CD14-positive monocyte (primary cell): ENCODE measurements around the gene GSTO2. TPM values are rescaled to one million over a fixed set of nuclear protein-coding genes. Genes with fewer than 3 reads are reported as not detected.

Experiments used
- DNase-seq, 3 donors: peaks; one replicate each; pipeline ENCODE4 v3.0.0-alpha.2; 2011 to 2022
- H2AFZ ChIP-seq: 2 replicates; pipeline ENCODE4 v1.6.0; 2012; ENCODE audit warnings: mild to moderate bottlenecking, low read depth, low read length, inconsistent platforms; ENCODE audit not compliant: insufficient read depth, poor library complexity, severe bottlenecking
- H3K27ac ChIP-seq, 2 donors: 1 replicate in 1 of 2; 2 replicates in 1 of 2; pipeline ENCODE4 v1.5.1; 2012 to 2013; ENCODE audit warnings: low read length in 2 of 2, control low read depth in 1 of 2, inconsistent platforms in 1 of 2, low read depth in 1 of 2, mild to moderate bottlenecking in 1 of 2
- H3K27me3 ChIP-seq, 2 donors: one replicate each; pipeline versions ENCODE4 v1.6.0 to v1.6.1; 2011 to 2013; ENCODE audit warnings: low read length in 2 of 2; ENCODE audit not compliant: control insufficient read depth in 2 of 2, insufficient read depth in 2 of 2
- H3K36me3 ChIP-seq, 2 donors: replicated peaks in 1 of 2; 1 replicate in 1 of 2; 2 replicates in 1 of 2; pipeline versions ENCODE4 v1.5.1 to v1.6.1; 2012 to 2013; ENCODE audit warnings: low read length in 2 of 2, control low read depth in 1 of 2, inconsistent platforms in 1 of 2, mild to moderate bottlenecking in 1 of 2; ENCODE audit not compliant: insufficient read depth in 2 of 2, control insufficient read depth in 1 of 2
- H3K4me1 ChIP-seq, 2 donors: 1 replicate in 1 of 2; 2 replicates in 1 of 2; pipeline versions ENCODE4 v1.5.1 to v1.6.1; 2012 to 2013; ENCODE audit warnings: low read length in 2 of 2, control low read depth in 1 of 2, inconsistent platforms in 1 of 2, mild to moderate bottlenecking in 1 of 2, moderate library complexity in 1 of 2; ENCODE audit not compliant: insufficient read depth in 2 of 2, control insufficient read depth in 1 of 2
- H3K4me2 ChIP-seq: replicated peaks from 2 replicates; pipeline ENCODE3; 2012; ENCODE audit warnings: low read length, moderate library complexity, mild to moderate bottlenecking; ENCODE audit not compliant: poor library complexity, severe bottlenecking; ENCODE audit errors: extremely low read depth
- H3K4me3 ChIP-seq, 3 experiments: fragments of 200-600 bp in 1 of 3; sonication (generic) in 1 of 3; replicated peaks in 1 of 3; 1 replicate in 2 of 3; 2 replicates in 1 of 3; pipeline ENCODE4 v1.5.1; 2011 to 2013; ENCODE audit warnings: low read length in 3 of 3, mild to moderate bottlenecking in 3 of 3, control low read depth in 2 of 3, low read depth in 2 of 3, inconsistent platforms in 1 of 3, moderate library complexity in 1 of 3
- H3K79me2 ChIP-seq: 2 replicates; pipeline ENCODE4 v1.6.0; 2012; ENCODE audit warnings: mild to moderate bottlenecking, control low read depth, inconsistent platforms, low read length, moderate library complexity; ENCODE audit not compliant: insufficient read depth
- H3K9ac ChIP-seq: 2 replicates; pipeline ENCODE4 v1.6.0; 2017; ENCODE audit warnings: low read length, mild to moderate bottlenecking; ENCODE audit not compliant: insufficient read depth, poor library complexity, severe bottlenecking
- H3K9me3 ChIP-seq, 2 donors: replicated peaks in 1 of 2; 1 replicate in 1 of 2; 2 replicates in 1 of 2; pipeline versions ENCODE4 v1.5.1 to v1.6.1; 2012 to 2013; ENCODE audit warnings: low read length in 2 of 2, control low read depth in 1 of 2; ENCODE audit not compliant: control insufficient read depth in 1 of 2, insufficient read depth in 1 of 2
- H4K20me1 ChIP-seq: 2 replicates; pipeline ENCODE4 v1.6.0; 2012; ENCODE audit warnings: mild to moderate bottlenecking, low read length, control low read depth, moderate library complexity; ENCODE audit not compliant: insufficient read depth
- H3K27ac Mint-ChIP-seq, 7 donors: one replicate each; pipeline ENCODE4 v1.8.0; 2020; ENCODE audit warnings: mild to moderate bottlenecking in 7 of 7, mixed read lengths in 7 of 7, moderate library complexity in 6 of 7, inconsistent platforms in 2 of 7
- H3K27me3 Mint-ChIP-seq, 3 donors: one replicate each; pipeline ENCODE4 v1.8.0; 2021 to 2022; ENCODE audit warnings: low read depth in 3 of 3, mild to moderate bottlenecking in 3 of 3, mixed read lengths in 3 of 3, moderate library complexity in 3 of 3, inconsistent platforms in 1 of 3
- H3K36me3 Mint-ChIP-seq, 2 donors: one replicate each; pipeline ENCODE4 v1.8.0; 2020; ENCODE audit warnings: mixed read lengths in 2 of 2, inconsistent platforms in 1 of 2, mild to moderate bottlenecking in 1 of 2
- H3K4me1 Mint-ChIP-seq: one replicate; pipeline ENCODE4 v1.8.0; 2020; ENCODE audit warnings: mild to moderate bottlenecking, mixed read lengths
- H3K4me3 Mint-ChIP-seq, 2 donors: one replicate each; pipeline ENCODE4 v1.8.0; 2020; ENCODE audit warnings: mild to moderate bottlenecking in 2 of 2, mixed read lengths in 2 of 2, moderate library complexity in 1 of 2
- H3K9me3 Mint-ChIP-seq, 7 donors: one replicate each; pipeline ENCODE4 v1.8.0; 2020 to 2022; ENCODE audit warnings: mixed read lengths in 7 of 7, mild to moderate bottlenecking in 6 of 7, moderate library complexity in 6 of 7, inconsistent platforms in 2 of 7
- CTCF ChIP-seq: fragments of 200-600 bp; IDR thresholded peaks from one replicate; pipeline ENCODE4 v1.8.0; 2022; ENCODE audit warnings: antibody characterized with exemption, mild to moderate bottlenecking
- WGBS: methylation state at CpG from one replicate; pipeline ENCODE4 v1.1.5; 2013; ENCODE audit warnings: missing lambda C conversion rate; ENCODE audit not compliant: insufficient coverage; 5-methylcytosine and 5-hydroxymethylcytosine counted together
- intact Hi-C, 2 donors: fragments of 100-400 bp; cut with micrococcal nuclease; formaldehyde crosslinking; loops; one replicate each; pipeline versions ENCODE4 v1.15.0 to v1.15.1; 2023
- polyA plus RNA-seq, 3 donors: library from polyadenylated mRNA; depleted of rRNA in 1 of 3; unstranded in 2 of 3; stranded (reverse) in 1 of 3; fragments of 300-500 nt in 2 of 3; fragments of >200 nt in 1 of 3; fragmentation: Illumina TruSeq in 2 of 3; gene quantifications; 1 replicate in 2 of 3; 2 replicates in 1 of 3; pipeline ENCODE4 v1.2.3, GENCODE V29; 2012 to 2021

Gene GSTO2
- polyA plus RNA-seq, 3 donors: 0.16 to 0.26 TPM; not detected in 1

GRCh38 chr10:104333728-104334373, 64.9 kb downstream of the GSTO2 start:
- peak overlapping the region in 1 of 2 donors; percentile 52 for H3K27ac ChIP-seq
- WGBS: 87% methylated on average over 14 of the region's 15 CpGs
- peaks cover 78% of the 10 kb centered on the region for H3K4me1 Mint-ChIP-seq
- peaks cover 94% of the 10 kb centered on the region for H4K20me1 ChIP-seq
- H3K36me3 Mint-ChIP-seq: peaks cover 41 to 52% of the 10 kb centered on the region in 2 donors
- peak overlapping the region; percentile 7 to 86 (median 50) for H3K27ac Mint-ChIP-seq
- no peak overlapping the region for H2AFZ ChIP-seq
- H3K4me3 Mint-ChIP-seq: no peak overlapping the region
- H3K9ac ChIP-seq: no peak overlapping the region
- H3K4me2 ChIP-seq: no peak overlapping the region
- intact Hi-C loops: no loop called here
- H3K36me3 ChIP-seq: peaks cover 21 to 48% of the 10 kb centered on the region in 2 donors
- no peaks in the 10 kb centered on the region for H3K27me3 ChIP-seq
- no peaks in the 10 kb centered on the region for H3K9me3 ChIP-seq
- no peak for TF ChIP-seq CTCF
- no peaks in the 10 kb centered on the region for H3K9me3 Mint-ChIP-seq
- no peak overlapping the region for H3K4me3 ChIP-seq
- peaks cover 0 to 2% (median 1%) of the 10 kb centered on the region in 3 donors for H3K27me3 Mint-ChIP-seq
- DNase-seq: no peak
- H3K79me2 ChIP-seq: peaks cover 100% of the 10 kb centered on the region
- peaks cover 78 to 82% of the 10 kb centered on the region in 2 donors for H3K4me1 ChIP-seq

- no peak overlapping the region for H2AFZ ChIP-seq
- no peak for TF ChIP-seq CTCF
- peaks cover 0 to 2% (median 0%) of the 10 kb centered on the region in 3 donors for H3K27me3 Mint-ChIP-seq
- no peaks in the 10 kb centered on the region for H3K9me3 Mint-ChIP-seq
- peaks cover 21 to 48% of the 10 kb centered on the region in 2 donors for H3K36me3 ChIP-seq
- no peak overlapping the region for H3K4me3 Mint-ChIP-seq
- 95% methylated on average over 4 of the region's 6 CpGs for WGBS
- H4K20me1 ChIP-seq: peaks cover 87% of the 10 kb centered on the region
- H3K9ac ChIP-seq: no peak overlapping the region
- H3K27ac ChIP-seq: no peak overlapping the region
- H3K4me3 ChIP-seq: no peak overlapping the region
- H3K27me3 ChIP-seq: no peaks in the 10 kb centered on the region
- H3K27ac Mint-ChIP-seq: peak overlapping the region in 2 of 7 donors; percentile 52 to 87
- H3K4me1 Mint-ChIP-seq: peaks cover 77% of the 10 kb centered on the region
- no peaks in the 10 kb centered on the region for H3K9me3 ChIP-seq
- peaks cover 100% of the 10 kb centered on the region for H3K79me2 ChIP-seq
- peaks cover 78 to 82% of the 10 kb centered on the region in 2 donors for H3K4me1 ChIP-seq
- no peak for DNase-seq
- H3K36me3 Mint-ChIP-seq: peaks cover 39 to 51% of the 10 kb centered on the region in 2 donors
- intact Hi-C loops: no loop called here
- no peak overlapping the region for H3K4me2 ChIP-seq
Observed at GRCh38 chr10:104334561-104334960, 65.6 kb downstream of the GSTO2 start.
